GM19324 (cell line): ENCODE data around the gene BOK.

Source experiments
- ATAC-seq: cut with Tn5 transposase; IDR thresholded peaks from one replicate; pipeline ENCODE4 v1.9.1; 2021; ENCODE audit warnings: mild to moderate bottlenecking, moderate library complexity; ENCODE audit not compliant: unreplicated experiment, low FRiP score

BOK gene

GRCh38 chr2:241617431-241618154 lies 59.0 kb downstream of the BOK start:
- peak; percentile 44 for ATAC-seq

- no peak for ATAC-seq
These were observed 59.8 kb downstream of the BOK start for GRCh38 chr2:241618296-241618805.

DNA sequence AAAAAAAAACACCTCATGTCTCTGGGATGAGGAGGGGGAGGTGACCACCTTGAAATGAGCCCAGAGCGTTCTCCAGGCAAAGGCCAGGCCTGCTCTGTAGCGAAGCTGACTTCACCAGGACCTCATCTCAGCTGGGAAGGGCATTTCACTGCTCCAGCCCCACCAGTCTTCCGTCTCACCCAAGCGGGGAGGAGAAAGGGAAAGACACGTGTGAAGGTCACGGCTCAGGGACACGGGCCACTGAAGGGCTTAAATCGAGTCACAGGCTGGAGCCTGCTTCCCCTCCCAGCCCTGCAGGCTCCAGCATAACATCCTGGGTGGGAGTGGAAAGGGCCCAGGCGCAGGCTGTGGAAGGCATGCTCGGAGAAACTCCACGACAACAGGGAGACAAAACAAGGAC lies 60.3 kb downstream of the BOK start:
- no peak for ATAC-seq

DNA sequence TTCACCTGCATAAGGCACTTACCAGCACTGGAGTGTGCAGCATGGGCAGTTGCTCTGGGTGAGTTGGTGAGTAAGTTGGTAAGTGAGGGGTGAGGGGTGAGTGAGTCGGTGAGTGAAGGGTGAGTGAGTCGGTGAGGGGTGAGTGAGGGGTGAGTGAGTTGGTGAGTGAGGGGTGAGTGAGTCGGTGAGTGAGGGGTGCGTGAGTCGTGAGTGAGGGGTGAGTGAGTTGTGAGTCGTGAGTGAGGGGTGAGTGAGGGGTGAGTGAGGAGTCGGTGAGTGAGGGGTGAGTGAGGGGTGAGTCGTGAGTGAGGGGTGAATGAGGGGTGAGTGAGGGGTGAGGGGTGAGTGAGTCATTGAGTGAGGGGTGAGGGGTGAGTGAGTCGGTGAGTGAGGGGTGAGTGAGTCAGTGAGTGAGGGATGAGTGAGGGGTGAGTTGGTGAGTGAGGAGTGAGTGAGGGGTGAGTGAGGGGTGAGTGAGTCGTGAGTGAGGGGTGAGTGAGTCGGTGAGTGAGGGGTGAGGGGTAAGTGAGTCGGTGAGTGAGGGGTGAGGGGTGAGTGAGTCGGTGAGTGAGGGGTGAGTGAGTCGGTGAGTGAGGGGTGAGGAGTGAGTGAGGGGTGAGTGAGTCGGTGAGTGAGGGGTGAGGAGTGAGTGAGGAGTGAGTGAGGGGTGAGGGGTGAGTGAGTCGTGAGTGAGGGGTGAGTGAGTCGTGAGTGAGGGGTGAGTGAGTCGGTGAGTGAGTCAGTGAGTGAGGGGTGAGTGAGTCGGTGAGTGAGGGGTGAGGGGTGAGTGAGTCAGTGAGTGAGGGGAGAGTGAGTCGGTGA lies 61.3 kb downstream of the BOK start:
- ATAC-seq = no peak

DNA sequence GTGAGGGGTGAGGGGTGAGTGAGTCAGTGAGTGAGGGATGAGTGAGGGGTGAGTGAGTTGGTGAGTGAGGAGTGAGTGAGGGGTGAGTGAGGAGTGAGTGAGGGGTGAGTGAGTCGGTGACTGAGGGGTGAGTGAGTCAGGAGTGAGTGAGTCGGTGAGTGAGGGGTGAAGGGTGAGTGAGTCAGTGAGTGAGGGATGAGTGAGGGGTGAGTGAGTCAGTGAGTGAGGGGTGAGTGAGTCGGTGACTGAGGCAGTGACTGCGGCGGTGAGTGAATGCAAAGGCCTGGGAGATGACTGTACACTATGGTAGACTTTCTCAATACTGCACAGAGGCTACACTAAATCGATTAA lies 61.8 kb downstream of the BOK start:
- no peak for ATAC-seq
